Coronary artery (tissue), 2 donors: Measurements from ENCODE around the gene EXOC3L1.

Experiments used
- DNase-seq: peaks from one replicate; pipeline ENCODE4 v3.0.0-alpha.2; 2017; ENCODE audit warnings: low spot score
- H3K27ac ChIP-seq, 2 donors: fragments of 200-600 bp; sonication (generic); one replicate each; pipeline ENCODE4 v1.5.1; 2016 to 2019
- H3K4me3 ChIP-seq: fragments of 200-600 bp; sonication (generic); 2 replicates; pipeline ENCODE4 v1.5.1; 2016; ENCODE audit warnings: mild to moderate bottlenecking, moderate library complexity
- CTCF ChIP-seq: fragments of 200-600 bp; sonication (generic); IDR thresholded peaks from one replicate; pipeline ENCODE4 v1.5.1; 2019; ENCODE audit warnings: antibody characterized with exemption

Gene EXOC3L1

GRCh38 chr16:67173808-67174705 is 15.9 kb downstream of the EXOC3L1 start:
- peak; percentile 96 for DNase-seq
- TF ChIP-seq CTCF, result no peak
- Histone ChIP-seq H3K27ac (peak overlapping the region; percentile 92 to 99), H3K4me3 (peak overlapping the region; percentile 77)

GRCh38 chr16:67173323-67173722 is 16.6 kb downstream of the EXOC3L1 start:
- no peak for DNase-seq
- Histone ChIP-seq H3K4me3 (peak overlapping the region; percentile 77), H3K27ac (peak overlapping the region; percentile 92 to 99)
- no peak for TF ChIP-seq CTCF

GRCh38 chr16:67170949-67171649 is 18.8 kb downstream of the EXOC3L1 start:
- no peak for TF ChIP-seq CTCF
- H3K27ac ChIP-seq, result peak overlapping the region; percentile 87 to 98
- no peak for DNase-seq
- peak overlapping the region; percentile 76 for H3K4me3 ChIP-seq

- DNase-seq, result peak; percentile 95
- TF ChIP-seq CTCF, result no peak
These were observed 19.6 kb downstream of the EXOC3L1 start, which contains the start of gene NOL3 for GRCh38 chr16:67170168-67170948. Gene NOL3 (plus strand): TSS chr16:67170538.

GRCh38 chr16:67169642-67170167 is 20.2 kb downstream of the EXOC3L1 start:
- peak; percentile 32 for TF ChIP-seq CTCF
- H3K4me3 ChIP-seq, result peak overlapping the region; percentile 76
- no peak for DNase-seq
- peak overlapping the region; percentile 87 to 98 for H3K27ac ChIP-seq

More at GRCh38 chr16:67170168-67170948, 19.6 kb downstream of the EXOC3L1 start, which contains the start of gene NOL3:
- peak within 1 kb of the TSS; percentile 76 for H3K4me3 ChIP-seq
- peak within 1 kb of the TSS; percentile 87 to 98 for H3K27ac ChIP-seq

GRCh38 chr16:67169011-67169451 is 20.9 kb downstream of the EXOC3L1 start:
- no peak overlapping the region for H3K4me3 ChIP-seq
- no peak for TF ChIP-seq CTCF
- H3K27ac ChIP-seq, result peak overlapping the region; percentile 87 to 98
- DNase-seq, result no peak
